Body of pancreas (tissue), 4 donors: ENCODE measurements around the gene CACNA1C. TPM values are rescaled to one million over a fixed set of nuclear protein-coding genes. Genes with fewer than 3 reads are reported as not detected.

Experiments used
- ATAC-seq: fragments of 150-250 bp; one replicate; pipeline ENCODE4 v1.9.1; 2016
- DNase-seq, 4 donors: peaks; one replicate each; pipeline ENCODE4 v3.0.0-alpha.2; 2019
- H3K27ac ChIP-seq, 4 donors: fragments of 200-600 bp; sonication (generic); 1 replicate in 3 of 4; 2 replicates in 1 of 4; pipeline versions ENCODE4 v1.5.1 to v1.6.1; 2016 to 2019; ENCODE audit warnings: mild to moderate bottlenecking in 1 of 4, mixed read lengths in 1 of 4, moderate library complexity in 1 of 4
- H3K27me3 ChIP-seq, 2 donors: fragments of 200-600 bp; sonication (generic); one replicate each; pipeline ENCODE4 v1.6.0; 2016; ENCODE audit warnings: mild to moderate bottlenecking in 1 of 2
- H3K36me3 ChIP-seq, 2 donors: fragments of 200-600 bp; sonication (generic); replicated peaks in 1 of 2; 2 replicates each; pipeline ENCODE4 v1.5.1; 2016; ENCODE audit warnings: low read depth in 2 of 2; ENCODE audit not compliant: insufficient read depth in 1 of 2
- H3K4me1 ChIP-seq: fragments of 200-600 bp; sonication (generic); one replicate; pipeline ENCODE4 v1.6.0; 2016
- H3K4me3 ChIP-seq, 2 donors: fragments of 200-600 bp; sonication (generic); 1 replicate in 1 of 2; 2 replicates in 1 of 2; pipeline ENCODE4 v1.5.1; 2016 to 2019
- H3K9me3 ChIP-seq, 3 donors: fragments of 200-600 bp; sonication (generic); 1 replicate in 2 of 3; 2 replicates in 1 of 3; pipeline ENCODE4 v1.5.1; 2016
- CTCF ChIP-seq, 7 experiments: fragments of 450-650 bp in 4 of 7; fragments of 200-600 bp in 3 of 7; sonication (generic) in 3 of 7; IDR thresholded peaks; one replicate each; pipeline ENCODE4 v1.5.1; 2016 to 2019; ENCODE audit warnings: antibody characterized with exemption in 7 of 7
- POLR2A ChIP-seq, 3 donors: fragments of 450-650 bp; IDR thresholded peaks; one replicate each; pipeline ENCODE4 v1.6.1; 2016; ENCODE audit warnings: antibody characterized with exemption in 3 of 3, mild to moderate bottlenecking in 2 of 3
- WGBS, 2 donors: methylation state at CpG; one replicate each; pipeline ENCODE4 v1.1.5; 2017; 5-methylcytosine and 5-hydroxymethylcytosine counted together
- intact Hi-C: fragments of 100-400 bp; cut with DNase I; formaldehyde crosslinking; loops from one replicate; pipeline ENCODE4 v1.15.1; 2023
- total RNA-seq, 2 donors: library from RNA; depleted of rRNA; stranded (reverse); fragments of >200 nt; gene quantifications; one replicate each; pipeline ENCODE4 v1.1.0, GENCODE V29; 2016

The CACNA1C gene
- total RNA-seq, 2 donors from 2014 or later, result 2.3 to 4.4 TPM

- no peak overlapping the region for H3K4me3 ChIP-seq
- no peak overlapping the region for H3K27ac ChIP-seq
- no peaks in the 10 kb centered on the region for H3K36me3 ChIP-seq
- DNase-seq, result no peak
- ATAC-seq, result no peak
- WGBS, 2 donors, result 61 to 77% methylated on average over 9 of the region's 9 CpGs
- no peak for TF ChIP-seq POLR2A (IDR thresholded peaks at IDR 0.05)
- TF ChIP-seq CTCF (IDR thresholded peaks at IDR 0.05), result no peak
- no peaks in the 10 kb centered on the region for H3K4me1 ChIP-seq
- H3K27me3 ChIP-seq, result no peaks in the 10 kb centered on the region
- H3K9me3 ChIP-seq, result no peaks in the 10 kb centered on the region
- intact Hi-C loops, result no loop called here
Measured at GRCh38 chr12:2364631-2365051, 311.9 kb downstream of the CACNA1C start.

GRCh38 chr12:2366711-2367110 is 313.9 kb downstream of the CACNA1C start:
- Histone ChIP-seq H3K9me3 (no peaks in the 10 kb centered on the region), H3K4me3 (no peak overlapping the region), H3K27me3 (no peaks in the 10 kb centered on the region), H3K4me1 (no peaks in the 10 kb centered on the region), H3K36me3 (no peaks in the 10 kb centered on the region), H3K27ac (no peak overlapping the region)
- no peak for TF ChIP-seq POLR2A (IDR thresholded peaks at IDR 0.05)
- TF ChIP-seq CTCF (IDR thresholded peaks at IDR 0.05), result no peak
- ATAC-seq (no peak), DNase-seq (no peak)
- intact Hi-C loops, result no loop called here
- 63 to 83% methylated on average over 3 of the region's 3 CpGs for WGBS, 2 donors

- Histone ChIP-seq H3K36me3 (no peaks in the 10 kb centered on the region), H3K4me3 (no peak overlapping the region), H3K9me3 (no peaks in the 10 kb centered on the region), H3K4me1 (no peaks in the 10 kb centered on the region), H3K27ac (no peak overlapping the region), H3K27me3 (no peaks in the 10 kb centered on the region)
- TF ChIP-seq CTCF (IDR thresholded peaks at IDR 0.05) (no peak), POLR2A (IDR thresholded peaks at IDR 0.05) (no peak)
- ATAC-seq (no peak), DNase-seq (no peak)
- intact Hi-C loops, result no loop called here
- WGBS, 2 donors, result 65 to 68% methylated on average over 6 of the region's 6 CpGs
Measured at GRCh38 chr12:2372178-2372577, 319.4 kb downstream of the CACNA1C start.

- TF ChIP-seq POLR2A (IDR thresholded peaks at IDR 0.05), result no peak
- no peak for TF ChIP-seq CTCF (IDR thresholded peaks at IDR 0.05)
- WGBS, 2 donors, result 78 to 81% methylated on average over 11 to 12 of the region's 12 CpGs
- no peak for DNase-seq
- ATAC-seq, result no peak
- intact Hi-C loops, result no loop called here
- Histone ChIP-seq H3K27ac (no peak overlapping the region), H3K27me3 (no peaks in the 10 kb centered on the region), H3K9me3 (no peaks in the 10 kb centered on the region), H3K4me1 (no peaks in the 10 kb centered on the region), H3K36me3 (no peaks in the 10 kb centered on the region), H3K4me3 (no peak overlapping the region)
Measured at GRCh38 chr12:2372735-2373134, 319.9 kb downstream of the CACNA1C start.

GRCh38 chr12:2373307-2373706 is 320.5 kb downstream of the CACNA1C start:
- no peaks in the 10 kb centered on the region for H3K36me3 ChIP-seq
- intact Hi-C loops, result no loop called here
- H3K9me3 ChIP-seq, result no peaks in the 10 kb centered on the region
- no peaks in the 10 kb centered on the region for H3K27me3 ChIP-seq
- TF ChIP-seq CTCF (IDR thresholded peaks at IDR 0.05), result no peak
- TF ChIP-seq POLR2A (IDR thresholded peaks at IDR 0.05), result no peak
- WGBS, 2 donors, result 75 to 79% methylated on average over 8 of the region's 8 CpGs
- H3K4me1 ChIP-seq, result no peaks in the 10 kb centered on the region
- no peak overlapping the region for H3K4me3 ChIP-seq
- H3K27ac ChIP-seq, result no peak overlapping the region
- no peak for ATAC-seq
- DNase-seq, result no peak
